Measurements from ENCODE around the gene CCDC59.
"Not testable (repeated sequence)": the region's sequence is repeated elsewhere in the genome, so short reads cannot be mapped to it uniquely, and the experiment has no call there.

The CCDC59 gene, protein sequence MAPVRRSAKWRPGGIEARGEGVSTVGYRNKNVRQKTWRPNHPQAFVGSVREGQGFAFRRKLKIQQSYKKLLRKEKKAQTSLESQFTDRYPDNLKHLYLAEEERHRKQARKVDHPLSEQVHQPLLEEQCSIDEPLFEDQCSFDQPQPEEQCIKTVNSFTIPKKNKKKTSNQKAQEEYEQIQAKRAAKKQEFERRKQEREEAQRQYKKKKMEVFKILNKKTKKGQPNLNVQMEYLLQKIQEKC

DNA sequence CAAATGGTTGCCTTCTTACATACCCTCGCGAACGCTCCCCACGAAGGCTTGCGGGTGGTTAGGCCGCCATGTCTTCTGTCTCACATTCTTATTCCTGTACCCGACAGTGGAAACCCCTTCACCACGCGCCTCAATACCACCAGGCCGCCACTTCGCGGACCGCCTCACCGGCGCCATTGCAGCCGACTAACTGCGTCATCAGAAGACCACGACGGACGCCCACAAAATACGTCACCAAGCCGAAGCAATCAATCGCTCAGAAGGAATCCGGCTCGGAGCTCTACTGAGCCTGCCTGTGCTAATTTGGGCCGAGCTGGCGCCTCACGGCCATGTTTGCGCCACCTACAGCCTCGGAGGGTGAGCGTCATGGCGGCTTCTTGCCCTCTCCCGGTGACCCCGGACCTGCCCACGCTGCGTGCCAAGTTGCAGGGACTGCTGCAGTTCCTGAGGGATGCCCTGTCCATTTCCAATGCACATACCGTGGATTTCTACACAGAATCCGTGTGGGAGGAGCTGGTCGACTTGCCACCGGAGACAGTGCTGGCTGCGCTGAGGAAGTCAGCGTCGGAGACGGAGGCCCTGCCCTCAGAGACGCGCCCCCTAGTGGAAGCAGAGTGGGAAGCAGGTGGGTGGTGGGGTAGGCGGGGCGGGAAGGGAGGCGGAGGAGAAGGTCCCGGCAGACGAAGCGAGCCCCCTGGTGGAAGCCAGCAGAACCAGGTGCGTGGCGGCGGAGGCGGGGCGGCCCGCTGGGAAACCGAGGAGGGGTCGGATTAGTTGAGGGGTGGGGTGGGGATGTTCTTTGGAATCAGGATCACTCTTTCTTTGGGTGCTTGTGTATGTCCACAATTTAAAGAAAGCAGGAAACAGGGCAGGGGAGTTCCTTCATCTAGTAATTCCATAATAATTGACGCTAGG, at the start of gene CCDC59, which contains the start of gene METTL25:
Gene CCDC59 (minus strand): TSS at position 188 of the 915 bp plus-strand sequence. CDS start 11 bp downstream, at position 177.
Gene METTL25 (plus strand): TSS at position 330 of the 915 bp plus-strand sequence. CDS start 37 bp downstream, at position 367.
- DNase-seq, result peak; percentile 84

DNA sequence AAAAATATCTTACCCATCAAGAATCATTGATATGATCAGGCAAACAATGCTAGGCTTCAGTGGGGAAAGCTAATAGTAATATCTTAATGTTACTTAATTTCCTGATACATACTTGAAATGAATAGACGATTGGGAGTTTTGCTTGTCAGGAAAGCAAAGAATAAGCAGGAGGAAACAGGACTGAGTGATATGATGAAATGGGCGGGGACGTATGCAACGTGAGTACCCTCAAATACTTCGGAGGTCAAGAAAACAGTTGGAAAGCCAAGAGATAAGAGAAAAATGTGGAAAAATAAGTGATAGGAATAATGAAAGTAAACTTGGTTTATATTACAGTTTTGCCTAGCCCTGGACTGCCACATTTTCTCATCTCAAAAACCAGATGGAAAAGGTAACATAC, 49.3 kb upstream of the CCDC59 start:
- no peak for DNase-seq

GRCh38 chr12:82406651-82407050, 48.5 kb upstream of the CCDC59 start:
- DNase-seq, result no peak

DNA sequence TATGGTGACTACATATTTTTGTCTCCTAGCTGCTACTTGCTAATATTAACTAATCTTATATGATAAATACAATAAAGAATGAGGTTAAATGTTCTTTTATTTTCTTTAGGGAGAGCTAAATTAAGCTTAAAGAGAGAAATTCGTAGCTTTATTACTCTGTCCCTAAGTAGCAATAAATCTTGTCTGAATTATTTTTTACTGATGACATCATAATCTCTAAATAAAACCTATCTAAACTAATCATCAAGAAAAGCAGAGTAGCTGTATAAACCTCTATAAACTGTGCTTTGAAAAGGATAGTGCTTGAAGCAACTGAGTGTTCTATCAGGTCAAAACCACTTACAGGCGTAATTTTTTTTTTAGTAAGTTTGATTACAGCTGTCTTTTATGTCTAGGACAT, 42.6 kb upstream of the CCDC59 start:
- DNase-seq, result no peak

DNA sequence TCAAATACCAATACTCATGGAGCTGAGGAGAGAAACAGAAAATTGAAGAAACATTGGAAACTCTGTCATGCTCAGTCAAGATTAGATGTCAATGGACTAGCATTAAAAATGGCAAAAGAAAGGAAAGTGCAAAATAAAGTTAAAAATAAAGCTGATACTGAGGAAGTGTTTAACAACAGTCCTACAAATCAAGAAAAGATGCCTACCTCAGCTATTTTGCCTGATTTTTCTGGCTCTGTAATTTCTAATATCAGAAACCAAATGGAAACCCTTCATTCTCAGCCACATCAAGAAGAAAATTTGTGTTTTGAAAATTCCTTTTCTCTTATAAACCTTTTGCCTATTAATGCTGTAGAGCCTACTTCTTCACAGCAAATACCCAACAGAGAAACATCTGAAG, 40.7 kb upstream of the CCDC59 start:
- no peak for DNase-seq

DNA sequence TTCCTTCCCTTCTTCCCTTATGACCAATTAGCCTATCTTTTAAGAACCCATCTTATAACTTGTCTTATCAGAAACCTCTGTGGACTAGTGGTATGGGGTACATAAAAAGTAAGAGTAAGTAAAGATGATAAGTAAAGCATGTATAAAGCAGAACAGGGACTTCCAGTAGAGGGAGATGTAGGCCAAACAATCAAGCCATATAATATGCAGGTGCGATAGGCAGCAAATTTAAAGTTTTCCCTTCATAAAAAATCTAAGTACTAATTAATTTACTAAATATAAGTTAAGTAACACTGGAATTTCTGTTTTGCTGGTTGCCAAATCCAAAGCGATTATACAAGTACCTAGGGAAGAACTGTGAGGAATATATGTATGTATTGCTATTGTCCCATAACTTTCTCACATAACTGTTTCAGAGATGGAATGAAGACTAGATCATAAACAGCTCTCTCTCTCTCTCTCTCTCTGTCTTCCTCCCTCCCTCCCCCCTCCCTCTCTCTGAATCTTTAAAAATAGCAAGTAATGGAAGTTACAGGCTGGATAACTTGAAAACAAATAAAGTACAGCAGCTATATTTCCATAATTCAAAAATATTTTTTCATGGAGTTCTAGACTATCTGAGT, 25.9 kb upstream of the CCDC59 start:
- no peak for DNase-seq

GRCh38 chr12:82378997-82379396, 20.8 kb upstream of the CCDC59 start:
- DNase-seq, result no peak

DNA sequence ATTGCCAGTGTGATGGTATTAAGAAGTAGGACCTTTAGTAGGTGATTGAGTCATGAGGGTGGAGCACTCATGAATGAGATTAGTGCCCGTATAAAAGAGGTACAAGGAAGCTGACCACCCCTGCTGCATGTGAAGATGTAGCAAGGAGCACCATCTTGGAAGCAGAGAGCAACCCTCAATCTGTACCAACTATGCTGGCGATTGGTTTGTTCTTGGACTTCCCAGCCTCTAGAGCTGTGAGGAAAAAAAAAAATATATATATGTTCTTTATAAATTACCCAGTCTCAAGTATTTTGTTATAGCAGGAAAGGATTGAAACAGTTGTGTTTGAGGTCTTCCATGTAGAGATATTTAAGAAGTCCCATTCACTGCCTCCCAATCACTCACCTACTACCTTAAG, 17.0 kb upstream of the CCDC59 start:
- DNase-seq, result no peak

GRCh38 chr12:82366197-82366596, 8.0 kb upstream of the CCDC59 start:
- DNase-seq, result no peak

GRCh38 chr12:82363990-82364389, 5.8 kb upstream of the CCDC59 start:
- DNase-seq, result no peak

- DNase-seq, result no peak
Measured at GRCh38 chr12:82361461-82361915, 3.3 kb upstream of the CCDC59 start.

DNA sequence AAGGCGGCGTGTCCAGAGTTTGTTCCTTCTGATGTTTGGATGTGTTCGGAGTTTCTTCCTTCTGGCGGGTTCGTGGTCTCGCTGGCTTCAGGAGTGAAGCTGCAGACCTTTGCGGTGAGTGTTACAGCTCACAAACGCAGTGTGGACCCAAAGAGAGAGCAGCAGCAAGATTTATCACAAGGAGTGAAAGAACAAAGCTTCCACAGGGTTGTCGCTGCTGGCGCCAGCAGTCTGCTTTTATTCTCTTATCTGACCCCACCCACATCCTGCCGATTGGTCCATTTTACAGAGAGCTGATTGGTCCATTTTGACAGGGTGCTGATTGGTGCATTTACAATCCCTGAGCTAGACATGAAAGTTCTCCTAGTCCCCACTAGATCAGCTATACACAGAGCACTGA, 2.6 kb upstream of the CCDC59 start:
- DNase-seq, result not testable (repeated sequence)

- DNase-seq, result no peak
Measured at GRCh38 chr12:82359115-82359478, 910 bp upstream of the CCDC59 start.

DNA sequence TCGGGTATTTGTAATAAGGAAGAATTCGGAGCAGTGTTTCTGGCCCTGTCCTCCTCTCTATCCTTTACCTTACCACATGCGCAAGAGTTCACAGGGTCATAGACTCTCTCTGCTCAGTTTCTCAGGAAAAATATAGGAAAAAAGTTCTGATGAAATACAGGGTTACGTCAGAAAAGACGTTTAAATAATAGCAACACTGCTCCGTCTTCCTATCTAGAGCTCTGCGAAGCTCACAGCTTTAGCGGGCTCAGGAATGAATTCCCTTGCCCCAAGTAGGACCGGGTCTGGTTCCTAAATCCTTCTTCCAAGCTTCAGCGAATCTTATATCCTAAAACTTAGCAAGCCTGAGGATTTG, 365 bp downstream of the CCDC59 start:
- DNase-seq, result no peak

DNA sequence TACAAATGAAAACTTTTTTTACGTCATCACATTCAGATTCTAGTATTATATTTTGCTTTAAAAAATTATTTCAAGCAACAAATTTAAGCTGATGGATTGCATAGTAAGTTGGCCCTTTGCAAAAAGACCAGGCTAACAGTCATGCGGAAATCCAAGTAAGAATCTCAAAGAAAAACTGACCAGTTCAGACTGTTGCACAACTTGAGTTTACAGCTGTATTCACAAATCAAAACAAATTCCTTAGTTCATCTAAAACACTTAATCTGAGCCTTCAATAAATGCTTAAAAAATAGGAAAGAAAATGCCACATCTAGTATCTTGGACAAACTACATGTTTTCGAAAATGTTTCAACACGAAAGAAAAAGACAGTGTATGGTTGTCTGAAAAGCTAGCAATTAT, 847 bp downstream of the CCDC59 start:
- DNase-seq, result no peak

DNA sequence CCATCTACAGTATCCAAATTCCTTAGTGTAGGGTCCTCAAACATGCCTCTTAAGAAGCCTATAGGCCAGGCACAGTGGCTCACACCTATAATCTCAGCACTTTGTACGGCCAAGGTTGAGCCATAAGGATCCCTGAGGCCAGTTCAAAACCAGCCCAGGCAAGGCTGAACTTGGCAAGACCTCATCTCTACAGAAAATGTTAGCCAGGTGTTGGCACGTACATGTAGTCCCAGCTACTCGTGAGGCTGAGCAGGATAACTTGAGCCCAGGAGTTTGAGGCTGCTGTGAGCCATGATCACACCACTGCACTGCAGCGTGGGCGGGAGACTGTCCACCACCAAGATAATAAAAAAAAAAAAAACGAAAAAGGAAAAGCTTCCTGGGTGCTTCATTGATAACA, 6.8 kb downstream of the CCDC59 start:
- DNase-seq, result no peak

DNA sequence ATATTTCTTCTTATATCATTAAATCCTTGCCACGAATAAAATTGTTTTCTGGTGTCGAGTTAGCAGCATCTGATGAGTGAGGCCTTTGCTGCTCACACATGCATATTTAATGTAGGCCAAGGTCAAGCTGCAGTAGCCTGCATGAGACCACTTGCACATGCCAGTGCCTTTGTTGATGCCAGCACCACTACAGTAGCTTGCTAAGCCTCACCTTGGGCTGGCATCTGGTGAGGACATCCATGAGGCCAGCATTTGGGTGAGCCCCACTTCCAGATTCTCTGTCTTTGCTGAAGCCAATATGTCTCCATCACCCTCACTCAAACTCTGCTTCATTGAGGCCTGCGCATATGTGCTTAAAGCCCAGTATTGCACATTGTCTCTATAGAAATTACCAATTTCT, 8.0 kb downstream of the CCDC59 start:
- DNase-seq, result no peak

GRCh38 chr12:82329508-82329907, 28.7 kb downstream of the CCDC59 start:
- DNase-seq, result no peak

GRCh38 chr12:82327861-82328260, 30.3 kb downstream of the CCDC59 start:
- DNase-seq, result no peak

- peak; percentile 18 for DNase-seq
Measured at GRCh38 chr12:82326905-82327503, 31.2 kb downstream of the CCDC59 start.

DNA sequence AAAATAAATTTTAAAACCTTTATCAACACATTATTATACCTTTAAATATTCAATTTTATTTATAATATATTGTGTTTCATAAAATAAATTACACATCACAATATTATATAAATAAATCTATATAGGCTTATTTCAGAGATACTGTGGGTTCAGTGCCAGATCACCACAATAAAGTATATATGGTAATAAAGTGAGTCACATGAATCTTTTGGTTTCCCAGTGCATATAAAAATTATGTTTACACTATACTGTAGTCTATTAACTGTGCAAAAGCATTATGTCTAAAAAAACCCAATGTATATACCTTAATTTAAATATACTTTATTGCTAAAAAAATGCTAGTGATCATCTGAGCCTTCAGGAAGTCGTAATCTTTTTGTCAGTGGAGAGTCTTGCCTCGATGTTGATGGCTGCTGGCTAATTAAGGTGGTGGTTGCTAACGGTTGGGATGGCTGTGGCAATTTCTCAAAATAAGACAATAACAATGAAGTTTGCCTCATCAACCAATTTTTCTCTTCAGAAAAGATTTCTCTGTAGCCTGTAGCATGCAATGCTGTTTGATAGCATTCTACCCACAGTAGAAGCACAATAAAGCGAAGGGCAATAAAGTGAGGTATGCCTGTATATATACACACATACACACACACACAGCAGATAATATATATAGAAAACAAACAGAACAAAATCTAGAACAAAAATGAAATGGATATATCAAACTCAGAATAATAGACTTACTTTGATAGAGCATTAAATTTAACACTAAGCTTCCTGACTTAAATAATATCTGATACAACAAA, 32.4 kb downstream of the CCDC59 start:
- DNase-seq, result no peak

DNA sequence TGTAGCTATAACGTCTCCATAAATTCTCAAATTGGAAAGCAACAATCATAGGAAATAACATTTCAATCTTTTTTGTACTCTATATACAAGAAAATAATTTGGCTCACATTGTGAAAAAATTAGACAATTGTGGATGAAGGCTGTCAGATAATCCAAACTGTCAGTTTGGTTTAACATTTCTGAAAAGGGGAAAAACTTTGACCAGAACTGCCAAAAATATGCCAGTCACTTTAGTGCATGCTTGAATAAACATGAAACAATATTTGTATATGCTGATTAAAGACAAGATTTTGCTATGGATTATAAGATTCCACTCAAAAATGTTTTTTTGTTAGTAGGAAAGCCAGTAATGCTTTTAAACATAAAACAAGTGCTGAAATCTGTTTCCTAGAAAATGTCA, 38.9 kb downstream of the CCDC59 start:
- DNase-seq, result no peak
